Ishikawa (cell line): Measurements from ENCODE around the gene IPCEF1.

Experiments
- EP300 ChIP-seq: IDR thresholded peaks from 2 replicates; pipeline ENCODE4 v1.6.1; 2012; ENCODE audit warnings: borderline replicate concordance
- RAD21 ChIP-seq: IDR thresholded peaks from 2 replicates; pipeline ENCODE4 v1.6.1; 2012; ENCODE audit warnings: low read depth
- TCF12 ChIP-seq: IDR thresholded peaks from 2 replicates; pipeline ENCODE4 v1.6.1; 2012; ENCODE audit warnings: low read depth
- TEAD4 ChIP-seq: IDR thresholded peaks from 2 replicates; pipeline ENCODE4 v1.6.1; 2012
- TF ChIP-seq, protein P1 (sequence below): IDR thresholded peaks from 2 replicates; pipeline ENCODE4 v1.6.1; 2012; ENCODE audit warnings: low read depth, mild to moderate bottlenecking
- TF ChIP-seq, protein P2 (sequence below): IDR thresholded peaks from 2 replicates; pipeline ENCODE4 v1.6.1; 2012

- TF ChIP-seq TEAD4 (no peak), TCF12 (no peak), RAD21 (no peak), EP300 (no peak)
- TF ChIP-seq, protein P1, sequence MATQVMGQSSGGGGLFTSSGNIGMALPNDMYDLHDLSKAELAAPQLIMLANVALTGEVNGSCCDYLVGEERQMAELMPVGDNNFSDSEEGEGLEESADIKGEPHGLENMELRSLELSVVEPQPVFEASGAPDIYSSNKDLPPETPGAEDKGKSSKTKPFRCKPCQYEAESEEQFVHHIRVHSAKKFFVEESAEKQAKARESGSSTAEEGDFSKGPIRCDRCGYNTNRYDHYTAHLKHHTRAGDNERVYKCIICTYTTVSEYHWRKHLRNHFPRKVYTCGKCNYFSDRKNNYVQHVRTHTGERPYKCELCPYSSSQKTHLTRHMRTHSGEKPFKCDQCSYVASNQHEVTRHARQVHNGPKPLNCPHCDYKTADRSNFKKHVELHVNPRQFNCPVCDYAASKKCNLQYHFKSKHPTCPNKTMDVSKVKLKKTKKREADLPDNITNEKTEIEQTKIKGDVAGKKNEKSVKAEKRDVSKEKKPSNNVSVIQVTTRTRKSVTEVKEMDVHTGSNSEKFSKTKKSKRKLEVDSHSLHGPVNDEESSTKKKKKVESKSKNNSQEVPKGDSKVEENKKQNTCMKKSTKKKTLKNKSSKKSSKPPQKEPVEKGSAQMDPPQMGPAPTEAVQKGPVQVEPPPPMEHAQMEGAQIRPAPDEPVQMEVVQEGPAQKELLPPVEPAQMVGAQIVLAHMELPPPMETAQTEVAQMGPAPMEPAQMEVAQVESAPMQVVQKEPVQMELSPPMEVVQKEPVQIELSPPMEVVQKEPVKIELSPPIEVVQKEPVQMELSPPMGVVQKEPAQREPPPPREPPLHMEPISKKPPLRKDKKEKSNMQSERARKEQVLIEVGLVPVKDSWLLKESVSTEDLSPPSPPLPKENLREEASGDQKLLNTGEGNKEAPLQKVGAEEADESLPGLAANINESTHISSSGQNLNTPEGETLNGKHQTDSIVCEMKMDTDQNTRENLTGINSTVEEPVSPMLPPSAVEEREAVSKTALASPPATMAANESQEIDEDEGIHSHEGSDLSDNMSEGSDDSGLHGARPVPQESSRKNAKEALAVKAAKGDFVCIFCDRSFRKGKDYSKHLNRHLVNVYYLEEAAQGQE = no peak
- TF ChIP-seq, protein P2, sequence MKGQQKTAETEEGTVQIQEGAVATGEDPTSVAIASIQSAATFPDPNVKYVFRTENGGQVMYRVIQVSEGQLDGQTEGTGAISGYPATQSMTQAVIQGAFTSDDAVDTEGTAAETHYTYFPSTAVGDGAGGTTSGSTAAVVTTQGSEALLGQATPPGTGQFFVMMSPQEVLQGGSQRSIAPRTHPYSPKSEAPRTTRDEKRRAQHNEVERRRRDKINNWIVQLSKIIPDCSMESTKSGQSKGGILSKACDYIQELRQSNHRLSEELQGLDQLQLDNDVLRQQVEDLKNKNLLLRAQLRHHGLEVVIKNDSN = no peak
These were observed 119.8 kb downstream of the IPCEF1 start for GRCh38 chr6:154236646-154237301.
